ENCODE results near the gene TLL2.

- TF ChIP-seq CTCF (IDR thresholded peaks at IDR 0.05): no peak
- TF ChIP-seq POLR2A (IDR thresholded peaks at IDR 0.05): no peak
These were observed 143.7 kb downstream of the TLL2 start for GRCh38 chr10:96369890-96370583.

Data from tibial nerve (tissue), 3 donors.